SK-N-DZ (cell line): ENCODE measurements around the gene GATB.

ENCODE experiments used
- DNase-seq: peaks from one replicate; pipeline ENCODE4 v3.0.0-alpha.2; 2015; ENCODE audit warnings: low spot score

Gene GATB

DNA sequence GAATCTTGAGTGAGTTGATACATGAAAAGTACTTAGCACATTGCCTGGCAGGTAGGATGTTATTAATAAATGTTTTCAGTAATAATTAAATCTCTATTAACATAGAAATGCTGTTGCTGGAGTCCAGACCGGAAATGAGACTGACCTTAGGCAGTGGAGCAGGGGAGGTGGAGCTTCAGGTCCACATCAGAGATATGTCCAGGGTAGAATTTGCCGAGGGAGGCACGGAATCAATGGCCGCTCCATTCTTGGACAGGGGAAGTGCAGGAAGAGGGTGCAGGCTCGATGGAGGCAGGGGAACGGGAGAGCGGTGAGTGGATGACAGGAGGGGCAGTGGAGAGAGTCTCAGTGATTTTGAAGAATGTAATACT is 107.3 kb downstream of the GATB start:
- DNase-seq, result no peak

DNA sequence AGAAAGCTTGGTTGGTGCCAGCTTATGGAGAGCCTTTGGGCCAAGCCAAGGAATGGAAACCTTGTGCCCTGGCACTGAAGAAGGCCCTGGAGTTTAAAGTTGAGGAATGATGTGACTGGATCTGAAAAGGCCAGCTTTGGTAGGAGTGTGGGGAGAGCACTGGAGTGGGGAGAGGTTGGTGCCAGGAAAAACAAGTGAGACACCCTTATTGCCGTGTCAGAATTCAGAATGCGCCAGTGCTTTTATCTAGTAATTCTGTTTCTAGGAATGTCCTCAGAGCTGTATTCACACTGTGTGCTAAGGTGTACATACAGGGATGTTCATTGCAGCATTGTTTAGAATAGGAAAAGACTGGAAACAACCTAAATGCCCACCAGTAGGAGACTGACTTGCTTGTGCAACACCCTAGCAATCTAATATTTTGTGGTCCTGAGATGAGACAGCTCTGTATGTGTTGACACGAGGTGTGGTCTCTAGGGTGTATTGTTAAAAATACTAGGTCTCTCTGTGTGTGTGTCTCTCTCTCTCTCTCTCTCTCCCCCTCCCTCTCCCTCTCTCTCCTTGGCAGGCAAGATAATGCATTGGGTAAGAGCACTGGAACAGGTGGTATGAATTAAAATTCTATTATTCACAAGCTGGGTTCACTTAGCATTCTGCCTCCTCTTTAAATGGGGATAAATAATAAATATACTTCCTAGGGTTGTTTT is 107.8 kb downstream of the GATB start:
- DNase-seq, result no peak

DNA sequence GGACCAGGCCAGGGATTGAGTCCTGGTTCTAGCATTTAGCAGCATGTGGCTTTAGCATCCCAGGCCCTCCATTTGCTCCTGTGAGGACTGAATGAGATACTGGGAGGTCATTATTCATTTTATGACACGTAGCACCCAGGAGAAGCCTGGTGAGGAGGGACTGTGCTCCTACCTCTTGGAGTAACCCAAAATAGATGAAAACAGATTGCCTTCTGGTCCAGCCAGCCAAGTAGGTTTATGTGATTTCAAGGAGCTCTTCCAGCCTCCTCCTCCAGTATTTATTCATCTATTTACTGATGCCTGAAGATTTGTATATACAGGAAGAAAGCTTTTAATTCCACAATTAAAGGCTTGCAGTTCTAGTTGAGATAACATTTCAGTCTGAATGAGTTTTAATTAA is 109.3 kb downstream of the GATB start:
- no peak for DNase-seq

DNA sequence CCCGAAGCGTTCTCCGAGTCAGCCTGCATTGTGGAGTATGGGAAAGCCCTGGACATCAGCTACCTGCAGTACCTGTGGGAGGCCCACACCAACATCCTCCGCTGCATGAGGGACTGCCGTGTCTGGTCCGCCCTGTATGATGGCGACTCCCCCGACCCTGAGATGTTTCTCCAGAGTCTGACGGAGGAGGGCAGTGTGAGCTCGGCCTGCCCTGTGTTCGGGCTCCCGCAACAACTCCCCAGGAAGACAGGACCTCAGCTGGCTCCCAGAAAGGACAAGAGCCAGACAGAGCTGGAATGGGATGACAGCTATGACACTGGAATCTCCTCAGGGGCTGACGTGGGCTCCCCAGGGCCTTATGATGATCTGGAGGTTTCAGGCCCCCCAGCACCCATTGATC is 111.3 kb downstream of the GATB start:
- no peak for DNase-seq

DNA sequence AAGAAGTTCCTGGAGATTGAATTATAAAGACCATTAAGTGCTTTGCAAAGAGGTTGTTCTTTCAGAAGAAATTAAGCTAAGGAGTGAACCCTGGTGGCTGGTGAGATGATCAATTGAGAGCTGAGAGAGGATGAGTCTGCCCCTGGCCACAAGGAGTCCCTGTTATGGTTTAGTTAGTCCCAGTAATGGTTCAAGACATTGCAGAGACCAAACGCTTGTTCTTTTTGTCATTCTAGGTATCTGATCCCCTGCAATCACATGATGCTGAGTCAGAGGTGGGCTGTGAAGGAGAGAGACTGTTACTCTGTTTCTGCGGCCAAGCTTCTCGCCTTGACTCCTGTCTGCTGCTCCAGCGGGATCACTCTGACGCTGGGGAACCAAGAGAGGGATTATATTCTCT is 114.5 kb downstream of the GATB start:
- no peak for DNase-seq

DNA sequence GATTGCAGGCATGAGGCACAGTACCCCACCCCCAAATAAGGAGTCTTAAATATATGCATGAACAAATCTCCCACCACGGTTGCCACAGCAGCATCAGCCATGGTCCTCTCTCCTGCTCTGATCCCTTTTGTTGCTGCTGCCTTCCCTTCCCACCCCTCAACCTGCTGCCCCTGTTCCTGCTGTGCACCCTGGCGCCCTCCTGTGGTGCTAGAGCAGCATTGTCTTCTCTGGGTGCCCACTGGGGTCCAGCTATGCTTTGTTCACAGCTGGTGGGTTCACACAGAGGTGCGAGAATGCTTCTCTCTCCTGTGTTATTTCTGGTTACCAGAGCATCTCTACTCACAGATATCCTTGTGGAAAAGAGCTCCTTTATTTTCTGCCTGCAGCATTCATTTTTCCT is 116.2 kb downstream of the GATB start:
- peak; percentile 52 for DNase-seq

DNA sequence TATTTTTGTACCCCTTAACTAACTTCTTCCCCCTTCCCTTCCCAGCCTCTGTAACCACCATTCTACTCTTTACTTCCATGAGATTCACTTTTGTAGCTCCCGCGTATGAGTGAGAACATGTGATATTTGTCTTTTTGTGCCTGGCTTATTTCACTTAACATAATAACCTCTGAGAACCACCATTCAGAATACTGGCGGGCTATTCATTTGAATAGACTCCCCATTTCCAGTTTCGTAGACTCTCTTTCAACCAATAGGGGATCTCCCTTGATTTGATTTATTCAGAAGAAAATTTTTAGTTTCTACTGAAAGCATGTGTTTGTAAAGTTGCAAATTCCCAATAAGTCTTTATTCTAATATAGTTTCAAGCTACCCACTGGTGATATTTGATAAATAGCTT is 117.2 kb downstream of the GATB start:
- DNase-seq, result no peak

DNA sequence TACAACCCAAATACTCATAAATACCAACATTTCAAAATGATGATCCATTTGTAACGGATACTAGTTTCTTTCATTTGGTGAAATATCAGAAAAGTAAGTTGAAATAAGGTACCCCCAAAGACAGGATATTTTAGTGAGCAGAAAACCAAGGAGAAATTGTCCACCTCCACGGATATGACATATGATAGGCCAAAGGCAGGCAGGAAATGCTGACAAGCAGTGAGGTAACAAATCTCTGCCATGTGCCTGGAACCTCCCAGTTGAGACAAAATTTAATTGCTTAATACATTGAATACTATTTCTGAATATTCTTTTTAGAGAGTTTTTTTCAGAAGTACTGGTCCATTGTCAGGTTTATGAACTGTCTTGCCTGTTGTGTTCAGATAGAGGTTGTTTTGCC is 118.8 kb downstream of the GATB start:
- no peak for DNase-seq

DNA sequence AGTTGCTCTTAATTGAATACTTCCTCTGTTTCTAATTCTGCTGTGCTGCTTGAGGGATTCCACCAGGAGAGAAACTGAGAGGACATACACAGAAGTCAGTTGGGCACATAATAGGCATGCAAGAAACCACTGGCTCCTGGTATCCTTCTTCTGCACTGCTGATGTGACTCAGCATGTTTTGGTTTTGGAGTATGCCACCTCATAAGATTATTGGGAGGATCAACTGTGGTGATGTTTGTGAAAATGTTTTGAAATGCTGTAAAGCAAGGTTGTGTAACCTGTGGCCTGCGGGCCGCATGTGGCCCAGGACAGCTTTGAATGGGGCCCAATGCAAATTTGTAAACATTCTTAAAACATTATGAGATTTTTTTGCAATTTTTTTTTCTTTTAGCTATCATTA is 119.6 kb downstream of the GATB start:
- no peak for DNase-seq

DNA sequence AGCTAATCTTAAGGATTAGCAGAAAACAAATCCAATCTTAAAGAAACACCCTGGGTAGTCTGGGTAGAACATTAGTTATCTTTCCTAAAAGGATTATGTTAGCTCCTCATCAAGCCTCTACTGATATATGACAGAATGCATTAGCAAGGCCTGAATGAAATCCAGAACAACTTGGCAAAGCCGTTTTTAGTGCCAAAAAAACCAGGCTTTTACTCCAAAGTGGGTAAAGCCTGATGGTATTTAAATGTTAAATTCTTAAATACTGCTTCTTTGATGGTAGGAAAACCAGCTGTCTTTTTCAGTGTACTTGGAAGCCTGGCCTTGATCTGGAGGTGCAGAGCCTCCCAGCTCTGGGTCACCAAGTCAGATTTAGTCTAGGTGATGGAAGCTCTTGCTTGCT is 120.4 kb downstream of the GATB start:
- DNase-seq, result no peak

DNA sequence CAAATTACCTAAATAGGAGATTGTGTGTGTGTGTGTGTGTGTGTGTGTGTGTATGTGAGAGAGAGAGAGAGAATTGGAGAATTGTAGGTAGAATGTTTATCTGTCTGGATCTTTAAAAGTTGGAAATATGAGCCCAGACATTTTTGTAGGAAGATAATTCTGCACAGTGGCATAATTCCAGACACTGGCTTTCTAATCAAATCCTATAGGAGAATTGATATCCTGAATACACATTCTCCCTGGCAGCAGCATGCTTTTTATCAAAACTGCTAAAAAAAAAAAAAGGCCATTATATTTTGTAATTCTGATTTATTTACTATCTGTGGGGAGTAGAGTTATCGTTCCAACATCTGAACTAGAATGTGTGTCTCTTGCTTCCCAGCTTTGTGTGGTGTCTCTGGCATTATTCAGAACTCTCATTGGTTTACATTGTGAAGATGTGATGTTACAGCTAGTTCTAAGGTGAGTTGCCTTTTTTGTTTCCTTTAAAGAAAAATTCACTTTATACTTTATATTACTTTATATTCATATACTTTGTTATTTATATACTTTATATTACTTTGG is 122.4 kb downstream of the GATB start:
- DNase-seq, result peak; percentile 46

DNA sequence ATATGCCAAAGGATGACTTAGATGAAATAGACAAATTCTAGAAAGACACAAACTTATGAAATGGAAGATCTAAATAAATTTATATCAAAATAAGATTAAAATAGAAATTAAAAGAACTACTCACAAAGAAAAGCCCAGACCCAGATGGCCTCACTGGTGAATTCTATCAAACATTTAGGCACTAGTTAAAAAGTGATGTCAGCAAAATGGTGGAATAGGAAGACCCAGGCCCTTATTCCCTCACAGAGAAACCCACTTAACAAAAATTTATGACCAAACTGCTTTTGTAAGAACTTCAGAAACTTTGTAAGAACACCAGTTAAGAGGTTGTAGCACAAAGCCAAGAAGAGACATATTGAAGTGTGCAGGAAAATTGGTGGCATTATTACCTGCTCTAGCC is 129.5 kb downstream of the GATB start:
- no peak for DNase-seq

DNA sequence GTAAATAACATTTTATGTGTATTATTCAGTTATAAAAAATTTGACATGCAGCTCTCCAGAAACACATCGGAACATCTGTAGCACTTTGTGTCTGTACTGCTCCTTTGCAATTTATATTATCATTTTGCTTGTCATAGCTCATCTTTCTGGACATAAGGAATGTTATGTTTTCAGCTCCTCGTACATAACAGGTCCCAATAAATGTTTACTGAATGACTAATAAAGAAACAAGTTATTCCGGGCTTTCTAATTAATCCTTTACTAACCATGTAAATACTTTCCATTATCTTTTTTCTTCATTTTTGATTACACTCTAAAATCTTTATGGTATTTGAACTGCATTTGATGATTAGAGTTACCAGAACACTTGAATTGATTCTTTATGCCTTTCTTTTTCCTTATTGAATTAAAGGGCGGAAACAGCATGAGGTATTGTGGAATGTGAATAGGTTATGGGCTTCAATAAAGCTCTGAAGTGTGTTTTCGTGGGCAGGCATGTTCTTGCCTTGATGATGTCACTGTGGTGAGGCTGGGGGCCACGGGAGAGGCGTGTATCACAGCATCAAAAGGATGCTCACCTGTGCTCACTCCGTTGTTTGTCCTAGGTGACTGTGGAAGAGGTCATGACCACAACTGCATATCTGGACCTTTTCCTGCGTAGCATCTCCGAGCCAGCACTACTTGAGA is 131.6 kb downstream of the GATB start:
- no peak for DNase-seq

DNA sequence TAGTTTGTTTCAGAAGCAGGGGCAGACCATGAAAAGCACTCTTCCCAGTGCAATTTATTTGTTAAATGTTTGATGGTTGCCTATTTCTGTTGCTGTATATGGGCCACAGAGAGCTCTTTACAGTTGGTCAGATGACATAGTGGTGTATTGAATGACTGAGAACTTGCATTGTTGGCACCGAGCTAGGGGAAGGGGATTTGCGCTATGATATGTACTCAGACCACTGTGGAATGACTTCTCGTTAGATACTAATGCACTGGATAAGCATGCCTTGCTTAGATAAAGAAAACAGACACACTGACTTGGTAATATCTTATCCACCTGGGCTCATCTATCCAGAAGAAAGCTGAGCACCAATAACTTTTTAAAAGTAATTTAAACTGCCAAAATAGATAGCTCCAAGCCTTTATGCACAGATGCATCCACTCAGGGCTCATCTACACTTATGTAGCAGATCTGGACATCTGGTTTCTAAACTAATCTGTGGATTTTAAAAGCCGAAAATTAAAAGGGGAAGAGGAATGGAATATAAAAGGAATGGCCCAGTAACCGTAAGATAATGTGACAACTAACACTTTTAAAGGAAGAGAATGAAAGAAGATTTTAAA is 132.7 kb downstream of the GATB start:
- DNase-seq, result peak; percentile 38

DNA sequence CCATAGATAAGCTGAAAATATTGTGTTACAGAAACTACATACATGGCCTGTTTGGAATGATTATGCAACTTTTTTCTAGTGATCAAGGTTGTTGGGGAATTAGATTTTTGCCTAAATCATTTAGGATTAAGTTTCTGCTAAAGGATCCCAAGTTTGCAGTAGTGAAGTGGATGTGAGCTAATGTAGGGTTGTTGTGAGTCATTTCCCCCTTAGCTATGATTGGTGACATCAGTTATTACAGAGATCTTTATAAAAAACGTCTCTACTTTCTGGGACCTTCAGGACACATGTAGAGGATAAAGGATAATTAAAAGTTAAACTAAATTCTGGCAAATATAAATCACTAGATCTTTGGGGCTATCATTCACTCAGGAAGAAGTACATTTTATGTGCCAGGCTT is 133.3 kb downstream of the GATB start:
- DNase-seq, result no peak

DNA sequence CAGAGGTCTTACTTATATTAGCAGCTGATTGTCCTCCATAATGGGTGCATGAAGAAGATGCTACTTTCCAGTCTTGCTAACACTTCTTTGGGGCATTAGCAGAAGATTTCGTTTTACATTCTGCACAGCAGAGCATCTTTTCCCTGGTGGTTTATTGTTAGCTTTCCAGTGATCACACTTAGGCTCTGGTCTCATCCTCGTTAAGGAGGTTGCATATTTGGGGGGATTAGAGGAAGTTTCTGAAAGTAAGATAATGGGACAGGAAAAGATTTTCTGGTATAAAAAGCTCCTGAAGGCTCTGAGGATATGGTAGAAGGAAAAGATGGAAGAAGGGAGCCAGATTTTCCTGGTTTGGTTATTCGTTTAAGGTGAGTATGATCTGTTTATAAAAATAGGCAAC is 134.1 kb downstream of the GATB start:
- DNase-seq, result no peak

DNA sequence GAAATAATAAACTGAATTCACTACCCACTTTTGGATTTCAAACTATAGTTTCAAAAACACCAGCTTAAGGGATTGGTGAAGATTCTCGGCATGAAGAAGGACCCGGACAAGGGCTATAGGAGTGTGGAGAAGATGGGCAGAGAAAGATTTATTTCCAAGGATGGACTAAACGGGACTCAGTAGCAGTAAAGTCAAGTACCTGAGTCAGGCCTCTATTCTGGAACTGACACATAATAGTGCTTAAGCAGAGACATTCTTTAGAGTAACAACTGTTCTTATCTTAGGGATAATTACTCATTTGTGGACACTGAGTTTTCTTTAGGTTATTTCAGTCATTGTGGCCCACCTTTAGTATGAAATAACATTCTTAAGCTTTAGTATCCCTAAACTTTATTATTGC is 134.6 kb downstream of the GATB start:
- no peak for DNase-seq

DNA sequence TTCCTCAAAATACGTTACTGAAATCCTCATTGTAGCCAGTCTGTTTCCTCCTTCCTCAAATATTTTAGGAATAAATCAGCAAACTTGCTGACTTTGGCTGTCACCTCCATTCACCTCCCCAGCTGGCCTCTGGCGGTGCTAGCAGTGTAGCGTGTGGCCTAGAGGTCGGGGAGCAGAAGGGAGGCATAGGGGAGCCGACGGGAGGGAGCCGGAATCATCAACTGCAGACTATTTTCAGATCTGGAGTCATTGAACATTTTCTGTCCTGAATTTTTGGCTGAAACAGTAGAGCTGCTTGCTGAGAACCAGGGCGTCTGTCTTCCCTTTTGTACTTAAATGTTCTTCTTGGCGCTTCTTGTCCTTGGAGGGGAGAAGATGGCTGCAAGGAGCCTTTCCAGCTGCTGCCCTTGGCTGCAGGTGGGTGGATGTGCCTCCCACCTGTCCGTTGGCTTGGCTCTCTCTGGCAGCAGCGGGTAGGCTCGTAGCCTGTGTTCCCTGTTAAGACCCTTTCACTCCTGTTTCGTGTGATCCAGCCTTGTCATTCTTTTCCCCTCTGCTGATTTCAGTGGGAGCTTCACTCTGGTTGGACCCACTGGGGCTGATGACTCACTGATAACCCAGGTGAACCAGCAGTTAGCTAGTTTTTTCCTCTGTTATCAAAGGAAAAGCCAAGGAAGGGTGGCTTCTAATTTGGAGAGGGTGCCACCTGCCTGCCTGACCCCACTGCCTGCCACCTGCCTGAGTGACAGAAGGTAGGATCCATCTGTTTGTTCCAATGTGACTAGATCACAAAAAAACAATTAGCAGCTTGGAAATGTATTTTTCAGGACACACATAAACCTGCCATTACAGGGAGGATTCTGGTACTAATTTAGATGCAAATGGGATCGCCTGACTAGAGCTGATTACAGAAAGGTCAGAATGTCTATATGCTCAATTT is 135.9 kb downstream of the GATB start:
- no peak for DNase-seq
